GM19397 (cell line): Measurements from ENCODE around the gene GLRA1.

Source experiments
- ATAC-seq: cut with Tn5 transposase; IDR thresholded peaks from one replicate; pipeline ENCODE4 v1.9.1; 2021; ENCODE audit warnings: mild to moderate bottlenecking, moderate library complexity; ENCODE audit not compliant: unreplicated experiment

GLRA1 gene

GRCh38 chr5:151924564-151925301, at the start of gene GLRA1:
Gene GLRA1 (minus strand): TSS chr5:151924851. CDS start chr5:151924549, 302 bp downstream.
- ATAC-seq: no peak

- ATAC-seq: no peak
These were observed 46.2 kb upstream of the GLRA1 start for GRCh38 chr5:151970885-151971284.

GRCh38 chr5:151967865-151968264, 43.2 kb upstream of the GLRA1 start:
- no peak for ATAC-seq

- no peak for ATAC-seq
These were observed 41.4 kb upstream of the GLRA1 start for GRCh38 chr5:151966046-151966445.

GRCh38 chr5:151964471-151964870, 39.8 kb upstream of the GLRA1 start:
- ATAC-seq: no peak

GRCh38 chr5:151961557-151961956, 36.9 kb upstream of the GLRA1 start:
- no peak for ATAC-seq

GRCh38 chr5:151958111-151958510, 33.5 kb upstream of the GLRA1 start:
- no peak for ATAC-seq

GRCh38 chr5:151956725-151957124, 32.1 kb upstream of the GLRA1 start:
- ATAC-seq: no peak

- ATAC-seq: no peak
These were observed 29.6 kb upstream of the GLRA1 start for GRCh38 chr5:151954255-151954654.

GRCh38 chr5:151953833-151954232, 29.2 kb upstream of the GLRA1 start:
- no peak for ATAC-seq

- ATAC-seq: no peak
These were observed 27.6 kb upstream of the GLRA1 start for GRCh38 chr5:151952238-151952637.

- ATAC-seq: no peak
These were observed 26.1 kb upstream of the GLRA1 start for GRCh38 chr5:151950706-151951105.

GRCh38 chr5:151949701-151950308, 25.2 kb upstream of the GLRA1 start:
- ATAC-seq: no peak

- no peak for ATAC-seq
These were observed 24.5 kb upstream of the GLRA1 start for GRCh38 chr5:151949113-151949512.

- no peak for ATAC-seq
These were observed 23.4 kb upstream of the GLRA1 start for GRCh38 chr5:151947931-151948608.

- no peak for ATAC-seq
These were observed 13.2 kb upstream of the GLRA1 start for GRCh38 chr5:151937851-151938250.

GRCh38 chr5:151935135-151935695, 10.6 kb upstream of the GLRA1 start:
- no peak for ATAC-seq

GRCh38 chr5:151931260-151931659, 6.6 kb upstream of the GLRA1 start:
- no peak for ATAC-seq

GRCh38 chr5:151926188-151926587, 1.5 kb upstream of the GLRA1 start:
- ATAC-seq: no peak

- ATAC-seq: no peak
These were observed 689 bp upstream of the GLRA1 start for GRCh38 chr5:151925340-151925739.

- no peak for ATAC-seq
These were observed 680 bp downstream of the GLRA1 start for GRCh38 chr5:151923866-151924476.
